ENCODE measurements around the gene TMEM203. TPM values are rescaled to one million over a fixed set of nuclear protein-coding genes. Genes with fewer than 3 reads are reported as not detected.

Gene TMEM203
- polyA plus RNA-seq, 3 donors from 2014 or later = 131 to 169 (median 142) TPM

DNA sequence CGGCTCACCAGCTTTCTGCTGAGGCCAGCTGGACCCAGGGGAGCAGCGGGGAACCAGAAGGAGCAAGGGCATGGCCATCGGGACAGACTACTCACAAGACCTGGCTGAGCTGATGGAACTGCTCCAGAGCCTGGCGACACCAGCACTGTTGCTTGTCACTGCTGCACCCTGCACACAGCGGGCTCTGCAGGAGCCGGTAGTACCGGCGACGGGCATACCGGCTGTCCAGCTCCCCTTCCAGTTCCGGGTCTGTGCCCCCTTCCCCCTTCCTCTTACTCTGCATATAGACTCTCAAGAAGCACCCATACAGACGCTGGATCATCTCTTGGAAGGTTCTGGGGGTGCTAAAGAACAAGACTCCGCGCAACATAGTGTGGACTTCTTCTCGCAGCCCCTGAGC lies 18.1 kb downstream of the TMEM203 start:
- Mint-ChIP-seq H3K27ac (peak overlapping the region; percentile 86 to 93 (median 91)), H3K36me3 (peaks cover 0 to 10% (median 4%) of the 10 kb centered on the region in 3 donors), H3K4me3 (peak overlapping the region; percentile 90 to 94 (median 93)), H3K4me1 (peaks cover 38 to 40% of the 10 kb centered on the region in 2 donors), H3K9me3 (no peaks in the 10 kb centered on the region), H3K27me3 (ENCODE audit: low read depth in 3 of 3) (peaks cover 2 to 14% (median 9%) of the 10 kb centered on the region in 3 donors)
- DNase-seq = no peak

DNA sequence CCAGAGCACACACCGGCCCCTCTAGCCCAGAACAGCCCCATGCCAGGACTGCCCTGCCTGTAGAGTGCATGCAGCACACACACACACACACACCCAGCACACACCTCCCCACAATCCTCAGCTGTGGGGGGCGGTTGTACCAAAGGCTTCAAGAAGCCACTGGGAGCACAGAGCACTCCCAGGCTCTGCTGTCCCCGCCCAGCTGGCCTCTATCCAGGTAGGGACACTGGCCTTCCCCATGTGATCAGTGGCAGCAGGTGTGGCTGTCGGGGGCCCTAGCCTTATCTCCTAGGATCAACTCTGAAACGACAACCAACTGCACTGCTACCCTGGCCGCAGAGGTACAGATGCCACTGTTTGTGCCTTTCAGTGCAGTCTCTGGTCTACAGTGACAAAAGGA lies 19.1 kb downstream of the TMEM203 start:
- no peak for DNase-seq
- Mint-ChIP-seq H3K4me1 (peaks cover 38 to 40% of the 10 kb centered on the region in 2 donors), H3K27me3 (ENCODE audit: low read depth in 3 of 3) (peaks cover 2 to 14% (median 9%) of the 10 kb centered on the region in 3 donors), H3K4me3 (peak overlapping the region in 4 of 5 donors; percentile 91 to 94 (median 94)), H3K36me3 (peaks cover 4 to 15% (median 5%) of the 10 kb centered on the region in 3 donors), H3K27ac (peak overlapping the region in 2 of 6 donors; percentile 29 to 69), H3K9me3 (no peaks in the 10 kb centered on the region)

DNA sequence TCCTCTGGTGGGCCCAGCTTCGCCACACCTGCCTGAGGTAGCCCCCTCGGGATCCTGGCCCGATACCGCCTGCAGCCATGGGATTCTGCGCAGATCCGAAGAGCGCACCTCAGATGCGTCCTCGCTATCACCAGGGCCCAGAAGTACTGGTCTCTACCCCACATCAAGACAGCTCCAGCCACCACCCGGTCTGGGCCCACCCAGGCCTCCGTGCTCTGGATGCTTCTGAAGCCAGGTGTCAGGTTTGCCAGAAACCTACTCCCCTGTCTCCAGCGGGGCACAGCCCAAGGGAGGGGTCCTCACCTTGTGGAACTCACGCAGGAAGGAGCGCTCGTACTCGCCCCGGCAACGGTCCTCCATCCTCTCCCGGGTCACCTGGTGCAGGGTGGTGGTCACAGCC lies 19.5 kb downstream of the TMEM203 start:
- Mint-ChIP-seq H3K4me1 (peaks cover 36 to 40% of the 10 kb centered on the region in 2 donors), H3K9me3 (no peaks in the 10 kb centered on the region), H3K27me3 (ENCODE audit: low read depth in 3 of 3) (peaks cover 2 to 11% (median 10%) of the 10 kb centered on the region in 3 donors), H3K4me3 (peak overlapping the region in 2 of 5 donors; percentile 18 to 91), H3K27ac (no peak overlapping the region), H3K36me3 (peaks cover 4 to 15% (median 5%) of the 10 kb centered on the region in 3 donors)
- no peak for DNase-seq

DNA sequence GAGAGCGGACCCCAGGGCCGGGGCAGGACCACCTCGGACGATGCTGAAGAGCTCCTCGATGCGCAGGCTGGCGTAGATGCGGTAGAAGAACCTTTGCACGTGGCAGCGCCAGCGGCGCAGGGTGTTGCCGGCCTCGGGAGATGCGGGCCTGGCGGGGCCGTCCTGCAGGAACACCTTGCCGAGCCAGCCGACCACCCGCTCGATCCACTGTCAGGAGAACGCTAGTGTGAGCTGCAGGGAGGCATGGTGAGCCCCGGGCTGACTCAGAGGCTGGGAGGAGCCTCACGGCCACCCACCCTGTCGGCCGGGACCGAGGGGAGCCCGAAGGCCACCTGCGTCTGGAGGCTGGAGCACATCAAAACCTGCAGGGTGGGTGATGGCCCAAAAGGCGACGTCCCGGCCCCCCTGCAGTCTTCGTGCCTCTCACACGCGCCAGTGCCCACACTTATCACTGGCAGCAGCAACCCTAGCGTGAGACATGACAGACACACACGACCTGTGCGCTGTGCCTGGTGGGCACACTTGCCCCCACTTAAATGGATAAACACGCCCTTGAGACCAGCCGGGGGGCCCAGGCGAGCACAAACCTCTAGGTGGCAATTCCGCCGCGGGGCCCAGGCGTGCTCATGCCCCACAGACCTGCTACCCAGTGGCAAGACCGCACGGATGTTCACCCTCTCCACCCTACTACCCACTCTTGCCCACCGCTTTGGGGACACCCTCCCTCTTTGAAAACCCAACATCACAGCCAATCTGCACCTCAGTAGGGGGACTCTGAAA lies 20.4 kb downstream of the TMEM203 start:
- no peak overlapping the region for H3K4me3 Mint-ChIP-seq
- no peaks in the 10 kb centered on the region for H3K9me3 Mint-ChIP-seq
- peaks cover 33 to 40% of the 10 kb centered on the region in 2 donors for H3K4me1 Mint-ChIP-seq
- peaks cover 2 to 11% (median 10%) of the 10 kb centered on the region in 3 donors for H3K27me3 Mint-ChIP-seq (ENCODE audit: low read depth in 3 of 3)
- H3K27ac Mint-ChIP-seq = peak overlapping the region in 1 of 6 donors; percentile 11
- H3K36me3 Mint-ChIP-seq = peaks cover 4 to 15% (median 5%) of the 10 kb centered on the region in 3 donors
- DNase-seq = no peak

DNA sequence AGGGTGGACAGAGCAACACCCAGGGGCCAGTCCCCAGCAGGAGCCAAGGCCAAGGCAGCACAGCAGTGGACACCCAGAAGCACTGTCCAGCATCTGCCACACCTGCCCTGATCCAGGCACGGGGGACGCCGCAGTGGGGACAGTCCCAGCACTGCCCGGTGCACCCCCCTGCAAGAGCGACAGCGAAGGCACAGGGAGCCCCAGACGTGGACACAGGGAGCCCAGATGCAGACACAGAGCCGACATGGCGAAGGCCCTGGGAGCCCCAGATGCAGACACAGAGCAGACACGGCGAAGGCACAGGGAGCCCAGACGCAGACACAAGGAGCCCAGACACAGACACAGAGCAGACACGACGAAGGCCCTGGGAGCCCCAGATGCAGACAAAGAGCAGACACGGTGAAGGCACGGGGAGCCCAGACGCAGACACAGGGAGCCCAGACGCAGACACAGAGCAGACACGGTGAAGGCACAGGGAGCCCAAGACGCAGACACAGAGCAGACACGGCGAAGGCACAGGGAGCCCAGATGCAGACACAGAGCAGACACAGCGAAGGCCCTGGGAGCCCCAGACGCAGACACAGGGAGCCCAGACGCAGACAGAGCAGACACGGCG lies 21.4 kb downstream of the TMEM203 start:
- DNase-seq = no peak
- Mint-ChIP-seq H3K4me3 (peak overlapping the region in 3 of 5 donors; percentile 19 to 49 (median 20)), H3K4me1 (peaks cover 26 to 32% of the 10 kb centered on the region in 2 donors), H3K36me3 (peaks cover 4 to 15% (median 5%) of the 10 kb centered on the region in 3 donors), H3K27me3 (ENCODE audit: low read depth in 3 of 3) (peaks cover 2 to 15% (median 10%) of the 10 kb centered on the region in 3 donors), H3K27ac (no peak overlapping the region), H3K9me3 (no peaks in the 10 kb centered on the region)

DNA sequence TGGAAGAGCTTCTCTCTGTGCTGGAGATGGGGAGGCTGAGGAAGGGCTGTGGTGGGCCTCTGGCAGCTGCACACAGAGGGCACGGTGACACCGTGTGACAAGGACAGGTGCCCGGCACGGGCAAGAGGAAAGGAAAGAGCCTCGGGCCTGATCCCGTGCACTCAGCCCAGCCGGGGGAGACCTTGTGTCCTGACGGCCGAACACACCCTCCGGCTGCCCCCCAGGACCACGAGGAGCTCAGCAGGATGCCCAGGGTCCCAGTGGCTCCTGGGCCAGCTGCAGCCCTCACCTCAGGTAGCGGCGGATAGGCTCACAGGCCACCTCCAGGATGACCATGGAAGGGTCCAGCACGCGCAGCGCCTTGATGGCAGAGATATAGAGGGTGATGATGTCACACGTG lies 22.6 kb downstream of the TMEM203 start:
- H3K36me3 Mint-ChIP-seq = peaks cover 4 to 16% (median 5%) of the 10 kb centered on the region in 3 donors
- H3K9me3 Mint-ChIP-seq = no peaks in the 10 kb centered on the region
- DNase-seq = no peak
- H3K4me3 Mint-ChIP-seq = no peak overlapping the region
- H3K27ac Mint-ChIP-seq = no peak overlapping the region
- peaks cover 22 to 27% of the 10 kb centered on the region in 2 donors for H3K4me1 Mint-ChIP-seq
- peaks cover 0 to 9% (median 4%) of the 10 kb centered on the region in 3 donors for H3K27me3 Mint-ChIP-seq (ENCODE audit: low read depth in 3 of 3)

DNA sequence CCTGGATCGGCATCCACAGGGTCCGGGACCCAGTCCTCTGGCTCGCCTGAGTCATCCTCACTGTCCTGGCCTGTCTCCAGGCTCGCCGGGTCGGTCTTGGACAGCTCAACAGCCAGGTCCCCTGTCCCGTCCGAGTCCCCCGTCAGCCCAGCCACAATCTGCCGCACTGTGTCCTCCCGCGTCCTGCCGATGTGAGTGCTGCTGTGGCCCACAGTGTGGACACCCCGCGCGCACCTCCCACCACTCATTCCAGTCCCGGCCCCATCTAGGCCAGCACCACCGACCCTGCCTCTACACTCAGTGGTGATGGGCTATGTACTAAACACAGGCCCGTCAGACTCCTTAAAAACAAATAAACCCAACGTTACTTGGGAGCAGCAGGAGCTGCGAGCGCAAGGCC lies 23.8 kb downstream of the TMEM203 start:
- no peak for DNase-seq
- Mint-ChIP-seq H3K36me3 (peaks cover 4 to 22% (median 5%) of the 10 kb centered on the region in 3 donors), H3K4me1 (peaks cover 10 to 15% of the 10 kb centered on the region in 2 donors), H3K27me3 (ENCODE audit: low read depth in 3 of 3) (peaks cover 0 to 6% (median 3%) of the 10 kb centered on the region in 3 donors), H3K9me3 (no peaks in the 10 kb centered on the region), H3K4me3 (no peak overlapping the region), H3K27ac (no peak overlapping the region)

DNA sequence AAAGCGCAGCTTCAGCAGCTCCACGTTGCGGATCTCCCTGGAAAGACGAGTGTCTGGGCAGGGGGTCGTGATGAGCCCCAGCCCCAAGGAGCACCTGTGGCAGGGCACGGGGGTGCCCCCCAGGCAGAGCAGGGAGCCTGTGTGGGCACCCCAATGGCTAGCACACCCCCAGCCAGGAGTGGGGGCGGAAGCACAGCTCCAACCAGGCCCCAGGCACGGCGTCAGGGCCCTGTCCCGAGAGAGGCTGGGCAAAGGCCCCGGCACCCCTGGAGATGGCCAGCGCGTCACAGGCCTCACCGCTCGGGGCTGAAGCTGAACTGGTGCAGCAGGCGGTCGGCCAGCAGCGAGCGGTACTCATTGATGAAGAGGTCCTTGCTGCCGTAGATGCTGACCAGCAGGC lies 25.0 kb downstream of the TMEM203 start:
- Mint-ChIP-seq H3K4me3 (no peak overlapping the region), H3K27ac (no peak overlapping the region), H3K9me3 (no peaks in the 10 kb centered on the region), H3K36me3 (peaks cover 4 to 22% (median 5%) of the 10 kb centered on the region in 3 donors), H3K27me3 (ENCODE audit: low read depth in 3 of 3) (peaks cover 3 to 6% (median 5%) of the 10 kb centered on the region in 3 donors), H3K4me1 (peaks cover 4 to 8% of the 10 kb centered on the region in 2 donors)
- DNase-seq = no peak

DNA sequence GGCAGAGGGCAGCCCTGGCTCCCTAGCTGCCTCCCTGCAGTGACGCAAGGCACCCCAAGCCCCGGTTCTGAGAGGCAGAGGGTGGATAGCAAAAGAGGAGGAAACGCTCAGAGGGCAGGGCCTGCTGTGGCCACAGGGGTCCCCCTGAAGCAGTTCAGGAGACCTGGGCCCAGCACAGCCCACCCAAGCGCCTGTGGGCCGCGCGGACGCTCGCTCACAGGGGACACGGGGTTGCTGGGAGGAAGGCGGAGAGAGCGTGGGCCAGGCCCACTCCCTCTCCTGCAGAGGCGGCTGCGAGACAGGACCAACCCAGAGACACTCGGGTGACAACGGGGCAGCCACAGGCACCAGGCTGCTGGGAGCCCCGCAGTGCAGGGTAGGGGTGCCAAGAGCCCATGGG lies 25.7 kb downstream of the TMEM203 start:
- H3K36me3 Mint-ChIP-seq = peaks cover 4 to 22% (median 5%) of the 10 kb centered on the region in 3 donors
- no peaks in the 10 kb centered on the region for H3K9me3 Mint-ChIP-seq
- no peak overlapping the region for H3K4me3 Mint-ChIP-seq
- peaks cover 3 to 8% (median 5%) of the 10 kb centered on the region in 3 donors for H3K27me3 Mint-ChIP-seq (ENCODE audit: low read depth in 3 of 3)
- H3K27ac Mint-ChIP-seq = no peak overlapping the region
- no peak for DNase-seq
- H3K4me1 Mint-ChIP-seq = peaks cover 1 to 8% of the 10 kb centered on the region in 2 donors

DNA sequence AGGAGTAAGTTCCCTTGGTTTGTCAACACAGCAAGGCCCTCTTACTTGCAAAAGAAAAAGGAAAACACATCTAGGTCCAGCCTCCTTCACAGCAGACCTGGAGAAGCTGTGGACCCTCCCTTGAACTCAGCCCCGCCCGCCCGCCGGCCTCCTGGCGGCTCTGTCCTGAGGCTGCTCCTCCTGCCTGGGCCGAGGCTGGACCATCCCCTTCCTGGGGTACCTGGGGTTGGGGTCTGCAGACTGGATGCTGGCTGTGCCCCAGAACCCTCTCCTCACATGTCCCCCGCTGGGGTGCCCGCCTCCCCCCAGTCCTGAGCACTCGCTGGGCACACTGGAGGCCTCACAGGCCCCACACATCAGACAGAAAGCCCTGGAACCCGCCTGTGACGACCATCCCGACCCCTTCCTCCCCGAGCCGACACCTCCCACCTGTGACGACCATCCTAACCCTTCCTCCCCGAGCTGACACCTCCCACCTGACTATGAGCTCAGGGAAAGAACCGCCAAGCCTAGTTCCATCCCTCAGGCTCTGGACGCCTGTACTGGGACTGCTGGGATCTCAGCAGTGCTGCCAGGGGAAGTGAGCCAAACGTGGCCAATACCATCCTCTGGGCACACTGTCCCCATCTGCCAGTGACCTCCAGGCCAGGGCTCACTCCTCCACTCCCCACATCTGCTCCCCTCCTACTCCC lies 26.4 kb downstream of the TMEM203 start:
- Mint-ChIP-seq H3K36me3 (peaks cover under 1 to 17% (median 5%) of the 10 kb centered on the region in 3 donors), H3K4me3 (no peak overlapping the region), H3K27ac (no peak overlapping the region), H3K9me3 (no peaks in the 10 kb centered on the region), H3K27me3 (ENCODE audit: low read depth in 3 of 3) (peaks cover 3 to 8% (median 5%) of the 10 kb centered on the region in 3 donors), H3K4me1 (peaks cover 0 to 2% of the 10 kb centered on the region in 2 donors)
- no peak for DNase-seq

DNA sequence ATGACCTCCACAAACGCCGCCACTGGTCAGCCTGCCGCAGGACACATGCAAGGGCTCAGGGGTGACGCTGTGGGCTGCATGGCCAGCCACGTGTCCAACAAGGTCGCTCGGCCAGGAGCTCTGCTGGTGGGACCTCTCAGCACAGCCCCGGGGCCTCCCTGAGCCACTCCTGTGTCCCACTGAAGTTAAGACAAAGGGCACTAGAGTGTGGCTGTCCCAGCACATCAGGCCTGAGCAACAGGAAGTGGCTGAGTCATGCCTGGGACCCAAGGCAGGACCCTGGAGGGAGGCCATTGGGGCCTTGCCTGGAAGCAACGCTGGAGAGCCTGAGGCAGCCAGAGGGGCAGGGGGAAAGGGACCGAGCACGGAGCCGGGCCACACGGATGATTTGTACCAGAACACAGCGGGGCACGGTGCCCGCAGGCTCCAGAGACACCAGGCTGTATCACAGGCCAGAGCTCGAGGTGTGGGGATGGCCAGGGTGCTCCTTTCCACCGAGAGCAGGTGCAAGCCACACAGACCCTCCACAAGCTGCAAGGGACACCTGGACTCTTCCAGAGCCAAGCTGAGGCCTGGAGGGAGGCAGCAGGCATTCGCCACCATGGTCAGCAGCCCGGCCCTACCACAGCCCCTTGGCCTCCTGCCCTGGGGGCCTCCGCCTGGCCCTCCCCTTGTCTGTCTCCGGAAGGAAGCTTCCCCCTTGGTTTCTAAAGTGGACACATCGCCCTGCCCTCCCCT lies 27.1 kb downstream of the TMEM203 start:
- H3K4me3 Mint-ChIP-seq = no peak overlapping the region
- H3K36me3 Mint-ChIP-seq = peaks cover 0 to 14% (median 5%) of the 10 kb centered on the region in 3 donors
- peaks cover 3 to 8% (median 6%) of the 10 kb centered on the region in 3 donors for H3K27me3 Mint-ChIP-seq (ENCODE audit: low read depth in 3 of 3)
- H3K4me1 Mint-ChIP-seq = no peaks in the 10 kb centered on the region
- H3K27ac Mint-ChIP-seq = no peak overlapping the region
- H3K9me3 Mint-ChIP-seq = no peaks in the 10 kb centered on the region
- DNase-seq = no peak

DNA sequence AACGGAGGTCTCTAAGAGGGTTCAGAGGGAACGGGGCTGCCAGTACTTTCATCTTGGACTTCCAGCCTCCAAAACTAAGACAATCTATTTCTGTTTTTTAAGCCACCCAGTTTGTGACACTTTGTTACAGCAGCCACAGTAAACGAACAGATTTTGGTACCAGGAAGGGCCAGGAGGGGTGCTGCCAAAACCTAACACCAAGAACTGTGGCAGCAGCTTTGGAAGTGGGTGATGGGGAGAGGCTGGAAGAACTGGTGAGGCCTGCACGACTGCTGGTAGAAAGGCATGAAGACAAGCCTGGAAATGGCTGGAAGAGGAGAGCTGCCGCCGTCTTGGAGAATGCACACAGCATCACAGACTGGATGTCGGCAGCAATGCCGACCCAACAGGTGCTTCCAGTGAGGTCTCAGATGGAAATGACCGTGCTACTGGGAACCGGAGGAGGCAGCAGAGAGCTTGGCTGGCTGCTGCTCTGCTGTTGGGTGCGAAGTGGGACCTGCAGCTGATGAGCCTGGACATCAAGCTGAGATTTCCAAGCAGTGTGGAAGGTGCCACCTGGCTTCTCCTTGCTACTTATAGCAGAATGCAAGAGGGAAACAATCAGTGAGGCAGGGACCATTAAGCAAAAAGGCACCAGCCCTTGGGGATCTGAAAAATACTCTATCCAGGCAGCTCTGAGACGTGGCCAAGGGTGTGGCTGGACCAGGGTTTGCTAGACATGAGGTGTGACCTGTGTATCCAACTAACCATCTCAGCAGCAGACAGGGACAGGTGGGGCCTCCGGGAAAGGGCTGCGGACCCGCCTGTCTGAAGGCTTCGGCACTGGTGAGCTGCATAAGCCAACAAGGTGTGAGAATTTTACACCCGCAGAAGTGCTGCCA lies 28.9 kb downstream of the TMEM203 start:
- H3K9me3 Mint-ChIP-seq = no peaks in the 10 kb centered on the region
- H3K4me3 Mint-ChIP-seq = no peak overlapping the region

More for the DNA sequence above, 28.9 kb downstream of the TMEM203 start:
- H3K27me3 Mint-ChIP-seq (ENCODE audit: low read depth in 3 of 3) = peaks cover 5 to 8% (median 6%) of the 10 kb centered on the region in 3 donors
- DNase-seq = peak in 1 of 3 donors; percentile 23
- H3K4me1 Mint-ChIP-seq = no peaks in the 10 kb centered on the region
- H3K36me3 Mint-ChIP-seq = peaks cover 0 to 8% (median 0%) of the 10 kb centered on the region in 3 donors
- peak overlapping the region in 5 of 6 donors; percentile 14 to 76 (median 49) for H3K27ac Mint-ChIP-seq
